Measurements from ENCODE around the gene THAP5.

DNA sequence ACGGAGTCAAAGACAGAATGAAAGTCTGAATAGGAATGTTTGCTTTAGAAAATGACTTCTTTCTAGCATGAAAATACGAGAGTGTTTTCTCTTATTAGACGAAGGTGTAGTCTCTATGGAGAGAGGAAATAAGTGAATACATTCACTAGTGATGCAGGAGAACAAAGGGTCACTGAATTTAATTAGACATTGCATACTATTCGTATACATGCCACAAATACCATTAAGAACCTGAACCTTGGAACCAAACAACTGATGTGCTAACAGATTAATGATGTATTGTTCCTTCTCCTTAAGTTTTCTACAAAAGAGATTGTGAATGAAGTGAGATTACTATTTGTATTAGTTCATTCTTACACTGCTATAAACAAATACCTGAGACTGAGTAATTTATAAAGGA lies 10.3 kb downstream of the THAP5 start:
- TF ChIP-seq, protein P1, sequence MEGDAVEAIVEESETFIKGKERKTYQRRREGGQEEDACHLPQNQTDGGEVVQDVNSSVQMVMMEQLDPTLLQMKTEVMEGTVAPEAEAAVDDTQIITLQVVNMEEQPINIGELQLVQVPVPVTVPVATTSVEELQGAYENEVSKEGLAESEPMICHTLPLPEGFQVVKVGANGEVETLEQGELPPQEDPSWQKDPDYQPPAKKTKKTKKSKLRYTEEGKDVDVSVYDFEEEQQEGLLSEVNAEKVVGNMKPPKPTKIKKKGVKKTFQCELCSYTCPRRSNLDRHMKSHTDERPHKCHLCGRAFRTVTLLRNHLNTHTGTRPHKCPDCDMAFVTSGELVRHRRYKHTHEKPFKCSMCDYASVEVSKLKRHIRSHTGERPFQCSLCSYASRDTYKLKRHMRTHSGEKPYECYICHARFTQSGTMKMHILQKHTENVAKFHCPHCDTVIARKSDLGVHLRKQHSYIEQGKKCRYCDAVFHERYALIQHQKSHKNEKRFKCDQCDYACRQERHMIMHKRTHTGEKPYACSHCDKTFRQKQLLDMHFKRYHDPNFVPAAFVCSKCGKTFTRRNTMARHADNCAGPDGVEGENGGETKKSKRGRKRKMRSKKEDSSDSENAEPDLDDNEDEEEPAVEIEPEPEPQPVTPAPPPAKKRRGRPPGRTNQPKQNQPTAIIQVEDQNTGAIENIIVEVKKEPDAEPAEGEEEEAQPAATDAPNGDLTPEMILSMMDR (IDR thresholded peaks at IDR 0.05; ENCODE audit: low read depth, low read length, poor library complexity, severe bottlenecking), result no peak
- no peak for TF ChIP-seq EZH2phosphoT487 (IDR thresholded peaks at IDR 0.05; ENCODE audit: borderline replicate concordance, low read length)

Data from DOHH2 (cell line).